HG02759 (cell line): ENCODE measurements around the gene RASGEF1C.
"Not testable (repeated sequence)": the region's sequence is repeated elsewhere in the genome, so short reads cannot be mapped to it uniquely, and the experiment has no call there.

Experiments
- ATAC-seq: cut with Tn5 transposase; IDR thresholded peaks from one replicate; pipeline ENCODE4 v1.9.1; 2021; ENCODE audit warnings: mild to moderate bottlenecking, moderate library complexity; ENCODE audit not compliant: unreplicated experiment

Gene RASGEF1C

DNA sequence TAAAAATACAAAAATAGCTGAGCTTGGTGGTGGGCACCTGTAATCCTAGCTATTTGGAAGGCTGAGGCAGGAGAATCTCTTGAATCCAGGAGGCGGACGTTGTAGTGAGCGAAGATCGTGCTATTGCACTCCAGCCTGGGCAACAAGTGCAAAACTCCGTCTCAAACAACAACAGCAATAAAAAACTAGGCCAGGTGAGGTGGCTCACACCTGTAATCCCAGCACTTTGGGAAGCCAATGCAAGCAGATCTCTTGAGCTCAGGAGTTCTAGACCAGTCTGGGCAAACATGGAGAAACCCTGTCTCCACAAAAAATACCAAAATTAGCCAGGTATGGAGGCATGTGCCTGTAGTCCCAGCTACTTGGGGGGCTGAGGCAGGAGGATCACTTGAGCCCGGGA is 84.3 kb downstream of the RASGEF1C start:
- ATAC-seq = not testable (repeated sequence)

DNA sequence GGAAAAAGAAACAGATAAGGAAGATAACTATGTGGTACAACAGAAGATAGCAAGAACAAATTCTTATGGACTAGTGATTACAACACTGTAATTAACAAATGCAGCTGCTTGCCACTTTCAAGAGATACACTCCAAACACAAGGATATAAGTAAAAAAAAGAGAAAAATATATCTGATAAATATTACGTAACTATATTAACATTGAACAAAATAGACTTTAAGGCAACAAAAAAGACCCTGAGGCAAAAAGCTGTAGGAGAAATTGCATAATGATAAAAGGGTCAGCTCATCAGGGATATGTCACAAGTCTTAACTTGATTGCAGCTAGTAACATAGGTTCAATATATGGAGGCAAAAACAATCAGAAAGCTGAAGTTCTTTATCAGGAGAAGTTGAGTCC is 86.1 kb downstream of the RASGEF1C start:
- no peak for ATAC-seq

DNA sequence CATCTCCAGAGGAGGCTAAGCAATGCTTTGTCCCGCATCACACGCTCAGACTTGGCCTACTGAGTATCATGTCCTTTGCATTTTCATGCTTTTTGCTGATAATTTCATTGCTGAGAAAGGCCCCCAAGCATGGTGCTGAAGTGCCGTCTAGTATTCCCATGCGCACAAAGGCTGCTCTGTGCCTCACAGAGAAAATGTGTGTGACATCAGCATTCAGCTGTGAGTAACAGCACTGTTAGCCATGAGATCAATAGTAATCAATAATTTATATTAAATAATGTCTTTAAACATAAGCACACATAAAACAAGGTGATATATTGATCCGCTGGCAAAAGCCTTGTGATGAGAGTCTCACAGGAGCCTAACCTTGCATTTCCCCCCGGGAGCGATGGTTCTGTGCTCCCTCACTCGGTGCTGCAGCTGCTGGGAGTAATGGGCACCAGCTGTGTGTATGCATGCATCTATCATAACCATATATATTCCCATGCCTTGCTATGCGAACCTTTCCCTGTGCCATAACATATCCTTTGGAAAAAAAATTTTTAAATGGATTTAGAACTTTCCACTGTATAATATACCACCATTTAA is 87.1 kb downstream of the RASGEF1C start:
- ATAC-seq = no peak

DNA sequence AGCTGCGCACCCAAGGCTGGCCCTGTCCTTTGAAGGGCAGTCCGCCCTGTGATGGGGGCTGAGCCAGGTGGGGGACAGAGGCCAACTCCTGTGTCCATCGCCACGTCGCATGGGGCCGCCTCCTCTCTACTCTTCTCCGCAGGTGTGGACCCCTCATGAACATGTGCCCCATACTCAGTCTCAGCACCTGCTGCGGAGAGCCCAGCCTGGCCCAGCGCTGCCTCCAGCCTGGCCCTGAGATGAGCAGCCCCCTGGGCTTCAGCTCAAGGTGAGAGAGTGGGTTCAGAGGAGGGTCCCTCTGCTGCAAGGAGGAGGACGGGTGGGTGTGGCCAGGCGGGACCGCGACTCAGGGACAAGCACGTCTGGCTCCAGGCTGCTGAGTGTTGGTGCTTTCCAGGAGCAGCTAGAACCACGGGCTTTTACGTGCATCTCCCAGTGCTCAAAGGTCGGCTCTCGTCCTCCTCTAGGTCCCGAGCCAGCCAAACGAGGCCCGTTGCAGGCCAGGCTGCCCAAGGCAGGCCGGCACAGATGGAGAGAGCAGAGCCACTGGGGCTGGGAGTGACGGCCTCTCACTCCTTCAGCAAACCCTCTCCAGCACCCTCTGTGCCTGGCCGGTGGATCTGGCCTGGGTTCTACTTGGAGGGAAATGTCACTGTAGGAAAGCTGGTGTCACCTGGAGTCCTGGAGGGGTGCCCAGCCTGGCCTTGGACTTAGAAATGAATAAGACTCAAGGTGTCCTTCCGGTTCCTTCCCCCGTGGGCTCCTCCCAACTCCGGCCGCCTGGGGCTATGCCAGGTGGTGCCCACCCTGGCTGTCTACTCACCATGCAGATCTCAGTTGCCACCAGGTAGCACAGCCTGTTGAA is 88.5 kb downstream of the RASGEF1C start:
- no peak for ATAC-seq

DNA sequence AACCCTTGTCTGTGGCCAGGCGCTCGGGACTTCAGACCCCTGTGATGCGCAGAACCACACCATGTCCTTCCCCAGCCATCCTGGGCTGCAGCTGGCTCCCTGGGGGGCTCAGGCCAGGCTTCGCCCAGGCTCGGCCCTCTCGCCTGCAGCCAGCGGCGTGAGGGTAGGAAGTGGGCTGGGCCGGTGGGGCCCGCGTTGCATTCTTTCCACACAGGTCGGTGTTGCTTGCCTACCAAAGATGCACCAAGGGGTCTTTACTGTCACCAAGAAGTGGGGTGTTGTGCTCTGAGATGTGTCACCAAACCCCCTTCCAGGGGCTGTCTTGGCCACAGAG is 89.1 kb downstream of the RASGEF1C start:
- no peak for ATAC-seq

DNA sequence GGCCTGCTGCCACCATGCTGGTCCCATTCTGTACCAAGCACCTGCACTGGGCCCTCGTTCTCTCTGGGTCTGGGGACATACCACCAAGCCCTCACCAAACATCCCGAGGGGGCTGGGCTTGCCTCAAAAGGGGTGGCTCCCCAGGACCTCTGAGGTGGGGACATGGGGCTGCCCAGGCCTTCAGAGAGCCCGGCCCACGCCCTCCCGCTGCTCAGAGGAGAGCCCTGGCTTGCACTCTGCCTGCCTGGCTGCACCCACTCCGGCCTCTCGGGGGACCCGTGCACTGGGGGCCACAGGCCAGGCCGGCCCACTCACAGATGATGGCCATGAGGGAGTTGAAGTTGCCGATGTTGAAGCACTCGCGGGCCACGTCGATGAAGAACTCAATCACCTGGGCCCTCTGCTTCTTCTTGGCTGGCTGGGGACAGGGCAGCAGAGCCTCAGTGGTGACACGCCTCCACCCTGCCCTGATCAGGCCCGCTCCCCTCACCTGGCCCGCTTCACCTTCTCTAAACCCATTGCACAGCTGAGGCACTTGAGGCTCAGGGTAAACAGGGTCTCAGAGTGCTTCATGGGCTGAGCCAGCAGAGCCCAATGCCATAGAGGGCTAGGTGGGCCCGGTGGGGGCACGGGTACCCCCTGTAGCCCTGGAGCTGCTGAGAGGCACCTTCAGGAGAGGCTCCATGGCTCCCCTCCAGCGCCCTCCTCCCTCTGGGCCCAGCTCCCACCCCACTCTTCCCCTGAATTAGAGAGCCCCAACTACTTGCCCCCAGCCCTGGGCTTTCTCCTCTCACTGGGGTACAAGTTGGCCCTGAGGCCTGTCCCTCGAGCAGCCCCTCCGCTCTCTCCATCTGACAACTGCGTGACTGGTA is 89.7 kb downstream of the RASGEF1C start:
- no peak for ATAC-seq

DNA sequence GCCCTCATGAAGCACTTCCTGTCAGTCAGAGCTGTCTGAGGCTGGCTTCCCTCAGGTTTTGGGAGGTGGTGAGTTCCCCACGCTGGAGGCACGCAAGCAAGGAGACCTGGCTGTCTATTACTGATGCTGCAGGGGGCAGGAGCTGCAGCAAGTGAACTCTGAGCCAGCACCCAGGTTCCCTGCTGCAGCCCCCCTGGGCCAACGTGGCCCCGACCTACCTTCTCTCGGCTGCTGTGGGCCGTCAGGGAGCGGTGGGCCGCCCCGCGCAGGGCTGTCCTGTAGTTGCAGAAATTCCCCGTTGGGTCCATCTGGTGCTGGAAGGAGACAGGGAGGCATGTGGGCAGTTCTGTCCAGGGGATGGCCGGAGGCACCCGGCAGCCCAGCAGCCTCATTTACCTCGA is 90.6 kb downstream of the RASGEF1C start:
- no peak for ATAC-seq

DNA sequence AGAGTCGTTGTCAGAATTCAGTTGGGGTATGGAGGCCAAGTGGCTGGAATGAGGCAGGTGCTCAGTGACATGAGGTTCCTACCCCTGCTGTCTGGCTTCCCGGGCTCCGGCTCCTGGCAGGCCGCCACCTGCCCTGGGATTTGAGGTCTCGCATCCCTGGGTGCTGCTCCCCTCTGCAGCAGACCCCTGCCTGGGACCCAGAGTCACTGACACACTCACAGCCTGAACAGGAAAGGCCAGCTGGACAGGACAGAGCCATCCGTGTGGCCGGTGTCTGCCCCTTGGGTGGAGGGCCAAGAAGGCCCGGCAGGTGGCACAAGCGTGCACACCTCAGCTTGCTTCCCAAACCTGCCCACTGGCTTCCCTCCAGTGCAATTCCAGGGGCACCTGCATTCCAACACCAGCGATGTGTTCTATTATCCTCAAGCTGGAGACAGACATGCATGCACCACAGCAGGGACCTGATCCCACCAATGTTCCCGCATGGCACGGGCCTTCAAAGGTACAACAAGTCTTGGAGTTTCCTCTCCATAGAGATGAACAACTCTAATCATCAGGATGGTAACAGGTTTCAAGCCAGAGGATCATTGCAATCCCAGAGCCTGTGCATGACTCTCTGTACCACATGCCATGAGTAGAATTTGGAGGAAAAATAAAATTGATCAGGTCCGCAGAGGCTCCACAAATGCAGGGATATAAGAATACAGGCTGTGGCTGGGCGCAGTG is 91.8 kb downstream of the RASGEF1C start:
- ATAC-seq = no peak

DNA sequence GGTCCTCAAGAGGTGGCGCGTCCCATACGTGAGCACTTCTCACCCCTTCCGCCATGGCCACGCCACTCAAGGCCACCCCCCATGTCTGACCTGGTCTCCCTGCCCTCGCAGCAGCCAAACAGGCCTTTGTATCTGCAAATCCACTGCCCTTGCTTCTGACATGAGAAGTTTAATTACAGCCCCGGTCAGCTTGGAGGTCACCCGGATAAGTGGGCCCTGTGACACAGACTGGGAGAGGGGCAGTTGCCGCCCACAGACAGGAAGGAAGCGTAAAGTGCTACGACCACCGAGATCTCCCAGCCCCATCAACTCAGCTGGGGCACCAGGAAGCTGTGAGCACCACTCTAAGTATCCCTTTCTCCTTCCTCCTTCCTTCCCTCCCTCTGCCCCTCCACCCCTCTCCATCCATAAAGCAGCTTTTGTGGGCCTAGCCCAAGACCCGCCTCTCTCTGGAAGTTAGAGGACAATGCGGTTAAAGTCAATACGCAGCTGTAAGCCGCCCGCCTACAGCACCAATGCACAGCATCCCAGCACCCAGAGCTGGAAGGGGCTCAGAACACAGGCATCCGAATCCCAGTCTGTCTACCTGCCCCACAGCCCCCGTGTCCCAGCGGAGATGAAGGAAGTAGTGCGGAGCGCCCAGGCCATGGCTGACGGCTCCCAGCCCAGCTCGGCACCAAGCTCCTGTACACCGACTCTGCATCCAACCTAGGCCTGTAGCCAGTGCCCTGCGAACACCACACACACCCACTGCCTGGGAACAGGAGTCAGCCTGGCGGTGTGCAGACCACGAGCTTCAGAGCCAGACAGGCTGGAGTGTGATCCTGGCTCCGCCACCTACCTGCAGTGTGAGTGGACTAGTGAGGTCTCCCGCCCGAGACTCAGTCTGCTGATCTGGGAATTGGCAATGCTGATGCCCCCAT is 92.7 kb downstream of the RASGEF1C start:
- no peak for ATAC-seq

DNA sequence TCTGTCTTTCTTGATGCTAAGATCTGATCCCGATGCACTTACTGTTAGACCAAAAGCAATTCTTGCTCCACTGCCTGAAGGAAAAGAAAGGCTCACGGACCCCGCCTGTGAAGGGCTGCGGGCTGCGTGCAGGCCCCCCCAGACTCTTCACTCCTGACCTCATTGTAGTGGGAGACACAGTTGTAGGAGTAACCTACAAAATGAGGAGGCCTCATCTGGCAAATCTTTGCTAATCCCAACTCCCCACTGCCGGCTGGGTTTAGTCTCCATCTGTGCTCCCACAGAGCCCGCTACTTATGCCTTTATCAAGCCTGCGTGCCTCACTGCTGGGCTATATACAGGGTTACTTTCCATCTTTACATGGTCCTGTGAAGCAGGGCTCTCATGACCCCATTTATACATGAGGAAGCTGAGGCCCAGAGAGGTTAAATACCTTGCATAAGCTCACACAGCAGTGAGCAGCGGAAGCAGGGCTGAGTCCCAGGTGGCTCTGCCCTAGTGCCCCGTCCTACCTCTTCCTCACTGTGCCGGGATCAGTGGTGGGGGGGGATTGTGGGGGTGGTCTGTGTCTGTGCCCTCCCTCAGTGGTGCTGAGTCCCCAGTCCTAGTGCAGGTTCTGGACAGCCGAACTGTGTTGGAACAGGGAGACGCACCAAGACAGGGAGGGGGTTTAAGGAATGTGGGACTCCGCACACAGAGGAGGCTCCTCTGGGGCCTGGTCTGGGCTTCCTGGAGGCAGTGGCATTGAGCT is 93.5 kb downstream of the RASGEF1C start:
- ATAC-seq = no peak

DNA sequence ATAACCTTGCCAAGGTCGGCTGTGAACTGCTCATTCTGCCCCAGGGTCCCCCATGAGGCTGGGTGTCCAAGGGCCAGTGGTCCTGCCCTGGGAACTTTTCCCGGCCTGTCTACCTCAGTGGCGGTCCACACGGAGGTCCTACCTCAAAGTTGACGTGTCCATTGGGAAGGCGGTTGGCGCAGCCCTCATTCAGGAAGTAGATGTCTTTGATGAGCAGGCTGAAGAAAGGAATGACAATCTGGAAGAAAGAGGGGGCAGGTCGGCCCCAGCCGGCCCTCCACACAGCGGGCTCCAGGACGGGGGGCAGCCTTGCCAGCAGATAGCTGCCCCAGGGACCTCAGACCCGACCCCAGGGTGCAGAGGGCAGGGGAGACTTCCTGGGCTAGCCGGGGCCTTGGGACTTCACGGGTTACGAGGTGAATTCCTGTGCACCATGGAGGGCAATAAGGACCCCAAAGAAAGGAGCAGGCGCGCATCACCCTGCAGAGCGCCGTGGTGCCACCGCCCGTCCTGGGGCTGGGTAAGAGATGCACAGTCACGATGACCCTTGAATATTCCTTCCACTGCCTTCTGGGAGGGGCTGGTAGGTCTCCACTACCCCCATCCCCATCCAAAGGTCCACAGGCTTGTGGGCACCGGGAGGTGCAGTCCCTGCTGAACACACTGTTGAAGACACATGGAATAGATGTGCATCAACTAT is 94.6 kb downstream of the RASGEF1C start:
- no peak for ATAC-seq

DNA sequence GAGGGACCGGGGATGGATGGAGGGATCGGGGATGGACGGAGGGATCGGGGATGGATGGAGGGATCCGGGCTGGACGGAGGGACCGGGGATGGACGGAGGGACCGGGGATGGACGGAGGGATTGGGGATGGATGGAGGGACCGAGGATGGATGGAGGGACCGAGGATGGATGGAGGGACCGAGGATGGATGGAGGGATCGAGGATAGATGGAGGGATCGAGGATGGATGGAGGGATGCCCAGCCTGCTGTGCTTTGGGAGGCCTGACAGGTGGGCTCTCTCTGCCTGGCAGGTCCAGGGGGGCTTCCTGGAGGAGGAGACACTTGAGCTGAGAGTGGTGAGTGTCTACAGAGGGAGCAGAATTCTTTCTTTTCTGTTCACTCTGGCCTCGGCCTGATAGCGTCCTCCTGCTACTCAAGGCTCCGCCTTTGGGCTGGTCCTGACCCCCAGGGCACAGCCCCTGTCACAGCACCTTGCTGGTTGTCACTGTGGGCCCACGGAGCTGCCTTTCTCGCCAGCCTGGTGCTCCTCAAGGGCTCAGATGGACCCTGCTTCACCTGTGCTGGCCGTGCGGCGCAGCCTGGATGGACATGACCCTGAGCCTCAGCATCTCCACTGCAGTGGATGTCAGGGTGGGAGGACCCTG is 95.2 kb downstream of the RASGEF1C start:
- no peak for ATAC-seq

DNA sequence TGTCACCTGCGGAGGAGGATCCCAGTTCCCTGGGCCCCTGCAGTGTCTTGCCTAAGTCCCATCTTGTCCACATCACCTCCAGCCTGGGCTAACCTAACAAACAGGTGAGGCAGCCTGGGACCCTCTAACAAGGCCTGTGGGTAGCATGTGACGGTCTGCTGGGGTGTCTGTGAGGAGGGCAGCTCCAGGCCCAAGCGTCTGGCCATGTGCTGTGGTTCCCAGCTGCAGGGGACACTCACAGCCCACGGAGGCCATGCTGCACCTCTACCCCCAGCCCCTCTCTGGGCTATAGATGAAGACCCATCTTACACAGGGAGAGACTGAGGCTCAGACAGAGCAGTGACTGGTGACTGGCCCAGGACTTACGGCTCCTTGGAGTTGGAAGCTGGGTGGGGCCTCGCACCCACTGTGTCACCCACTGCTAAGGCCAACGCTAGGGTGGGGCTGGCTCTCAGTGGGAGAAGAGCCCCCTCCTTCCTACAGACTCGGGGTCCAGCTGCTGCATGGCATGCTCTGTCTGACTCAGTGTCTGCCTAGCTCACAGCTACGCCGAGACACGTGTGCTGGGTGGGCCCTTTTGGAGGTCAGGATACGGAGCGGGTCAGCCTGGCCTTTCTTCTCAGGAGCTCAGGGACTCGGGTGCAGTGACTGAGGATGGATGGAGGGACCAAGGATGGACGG is 96.7 kb downstream of the RASGEF1C start:
- no peak for ATAC-seq

DNA sequence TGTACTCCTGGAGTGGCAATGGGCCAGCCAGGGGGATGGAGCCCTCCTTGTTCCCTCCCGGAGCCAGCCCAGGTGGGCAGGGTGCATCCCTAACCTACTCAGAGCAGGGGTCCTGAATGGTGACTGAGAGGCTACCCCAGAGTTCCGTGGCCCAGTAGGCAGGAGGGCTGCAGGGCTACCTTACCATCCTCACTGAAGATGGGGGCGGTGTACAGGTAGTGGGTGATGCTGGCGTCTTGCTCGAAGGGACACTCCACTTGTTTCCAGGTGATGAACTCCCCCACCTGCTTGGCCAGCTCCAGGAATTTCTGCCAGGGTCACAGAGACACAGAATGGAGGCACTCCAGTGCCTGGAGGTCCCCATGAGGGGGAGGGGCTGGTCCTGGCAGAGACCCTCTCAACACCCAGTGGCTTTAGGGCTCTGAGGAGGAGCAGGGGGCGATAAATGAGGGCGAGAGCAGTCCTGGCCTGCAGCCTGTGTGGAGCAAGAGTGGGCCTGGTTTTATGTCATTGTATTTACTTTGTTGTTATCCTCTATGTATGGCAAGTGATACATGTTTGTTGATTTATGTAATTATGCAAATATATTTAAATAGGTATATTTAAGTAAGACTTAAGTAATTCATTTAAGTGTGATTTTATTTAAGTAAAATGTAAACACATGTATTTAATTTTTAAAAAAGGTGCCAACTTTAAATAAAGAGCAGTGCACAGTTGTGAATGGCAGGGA is 97.6 kb downstream of the RASGEF1C start:
- no peak for ATAC-seq

DNA sequence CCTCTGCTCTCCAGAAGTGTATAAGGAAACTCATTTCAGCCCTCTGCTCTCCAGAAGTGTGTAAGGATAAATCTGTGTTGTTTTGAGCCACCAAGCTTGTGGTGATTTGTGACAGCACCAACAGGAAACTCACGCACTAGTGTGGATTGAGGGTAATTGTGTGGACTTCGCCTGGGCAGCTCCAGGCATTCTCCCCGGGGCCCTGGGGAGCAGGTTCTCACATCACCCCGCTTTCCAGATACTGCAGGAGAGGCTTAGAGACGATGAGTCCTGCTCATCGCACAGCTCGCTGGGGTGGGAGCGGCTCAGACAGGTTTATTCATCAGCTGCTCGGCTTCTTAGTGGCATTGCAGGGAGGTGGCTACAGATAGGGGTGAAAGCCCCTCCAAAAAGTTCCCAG is 99.1 kb downstream of the RASGEF1C start:
- ATAC-seq = no peak

DNA sequence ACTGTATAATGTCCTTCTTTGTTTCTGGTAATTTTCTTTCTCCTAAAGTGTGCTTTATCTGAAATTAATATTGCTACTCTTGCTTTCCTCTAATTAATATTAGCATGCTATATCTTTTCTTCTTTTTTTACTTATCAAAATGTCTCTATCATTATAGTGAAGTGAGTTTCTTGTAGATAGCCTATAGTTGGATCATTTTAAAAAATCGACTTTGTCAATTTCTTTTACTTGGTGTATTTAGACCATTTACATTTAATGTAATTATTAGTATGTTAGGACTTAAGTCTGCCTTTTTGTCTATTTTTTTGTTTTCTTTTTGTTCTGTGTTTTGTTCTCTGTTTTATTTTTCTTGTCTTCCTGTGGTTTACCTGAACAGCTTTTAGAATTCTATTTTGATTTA is 102.0 kb downstream of the RASGEF1C start:
- no peak for ATAC-seq

DNA sequence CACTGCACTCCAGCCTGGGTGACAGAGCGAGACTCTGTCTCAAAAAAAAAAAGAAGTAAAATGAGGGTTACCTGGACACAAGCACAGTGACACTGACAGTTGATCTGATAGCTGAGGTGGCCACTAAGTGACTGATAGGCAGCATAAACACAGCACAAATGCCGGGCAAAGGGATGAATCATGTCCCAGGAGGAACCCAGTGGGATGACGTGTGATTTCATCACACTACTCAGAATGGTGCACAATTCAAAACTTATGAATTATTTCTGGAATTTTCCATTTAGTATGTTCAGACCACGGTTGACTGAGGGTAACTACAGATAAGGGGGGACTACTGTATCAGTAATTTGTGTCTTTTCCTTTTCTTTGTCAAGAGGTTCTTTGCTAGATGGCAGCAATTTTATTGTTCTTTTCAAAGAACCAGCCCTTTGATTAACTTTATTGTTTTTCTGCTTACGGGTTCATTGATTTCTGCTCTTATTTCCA is 103.1 kb downstream of the RASGEF1C start:
- ATAC-seq = no peak
